ENCODE results near the gene RYR2.
"Not testable (repeated sequence)": the region's sequence is repeated elsewhere in the genome, so short reads cannot be mapped to it uniquely, and the experiment has no call there.

Gene RYR2

DNA sequence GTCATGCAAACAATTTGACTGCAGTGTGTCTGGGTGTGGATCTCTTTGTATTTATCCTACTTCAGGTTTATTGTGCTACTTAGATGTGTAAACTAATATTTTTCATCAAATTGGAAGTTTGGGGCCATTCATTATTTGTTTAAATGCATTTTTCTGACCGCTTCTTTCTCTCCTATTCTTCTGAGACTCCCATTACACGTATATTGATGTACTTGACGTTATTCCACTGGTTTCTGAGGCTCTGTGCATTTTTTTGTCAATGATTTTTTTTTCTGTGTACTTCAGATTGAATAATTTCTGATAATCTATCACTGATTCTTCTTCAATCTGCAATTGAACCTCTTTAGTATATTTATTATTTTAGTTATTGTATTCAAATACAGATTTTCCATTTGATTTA is 276.8 kb downstream of the RYR2 start:
- in situ Hi-C loops (cut with MboI; ENCODE audit: low sequenced_read_pairs): no loop called here

DNA sequence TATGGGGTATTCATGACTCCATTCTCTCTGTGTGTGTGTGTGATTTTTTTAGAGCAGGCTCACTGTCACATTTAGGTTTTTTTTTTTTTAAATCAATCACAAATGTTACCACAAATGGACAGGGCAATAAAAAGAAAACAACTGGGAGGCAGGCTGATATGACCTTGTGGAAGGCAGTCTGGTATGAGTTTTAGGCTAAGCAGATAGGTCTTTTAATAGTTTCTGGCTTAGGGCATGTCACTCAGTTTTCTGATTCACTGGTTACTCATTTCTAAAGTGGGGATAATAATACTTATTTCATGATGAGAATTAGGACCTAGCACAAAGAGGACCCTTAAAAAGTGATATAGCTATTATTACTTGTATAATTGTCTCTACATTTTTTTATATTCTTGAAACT is 278.9 kb downstream of the RYR2 start:
- in situ Hi-C loops (cut with MboI; ENCODE audit: low sequenced_read_pairs): no loop called here

DNA sequence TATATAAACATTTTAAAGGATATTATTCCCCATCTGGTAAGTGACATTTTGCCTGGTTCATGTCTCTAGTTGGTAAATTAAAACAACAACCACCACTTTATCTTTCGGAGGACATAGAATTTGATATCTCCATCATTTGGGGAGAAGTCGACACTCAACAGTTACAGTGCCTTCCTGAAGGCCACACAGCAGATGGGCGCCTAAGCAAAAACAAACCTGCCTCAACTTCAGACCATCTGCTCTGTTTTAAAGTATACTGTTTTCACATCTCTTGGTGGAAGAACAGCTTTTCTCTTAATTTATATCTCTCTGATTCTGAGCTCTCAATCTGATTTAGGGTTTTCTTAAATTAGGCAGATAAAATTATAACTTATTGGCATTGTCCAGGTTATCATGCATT is 282.2 kb downstream of the RYR2 start:
- in situ Hi-C loops (cut with MboI; ENCODE audit: low sequenced_read_pairs): no loop called here

DNA sequence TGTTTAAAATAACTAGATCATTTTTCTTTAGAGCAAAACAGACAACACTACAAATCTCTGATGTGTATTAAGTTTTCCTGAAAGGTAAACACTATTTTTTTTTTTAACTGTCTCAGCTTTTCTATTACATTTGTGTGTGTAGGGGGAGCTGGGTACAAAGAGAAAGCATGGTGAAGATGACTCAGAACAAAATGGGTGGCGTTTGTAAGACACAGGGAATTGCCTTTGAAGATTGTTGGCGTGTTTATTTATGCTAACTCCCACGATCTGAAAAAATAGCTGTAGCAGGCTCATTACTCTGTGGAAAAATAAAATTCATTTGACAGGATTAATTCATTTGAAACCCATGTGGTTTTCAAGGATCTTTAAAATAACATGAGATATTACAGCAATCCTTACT is 285.1 kb downstream of the RYR2 start:
- in situ Hi-C loops (cut with MboI; ENCODE audit: low sequenced_read_pairs): no loop called here

DNA sequence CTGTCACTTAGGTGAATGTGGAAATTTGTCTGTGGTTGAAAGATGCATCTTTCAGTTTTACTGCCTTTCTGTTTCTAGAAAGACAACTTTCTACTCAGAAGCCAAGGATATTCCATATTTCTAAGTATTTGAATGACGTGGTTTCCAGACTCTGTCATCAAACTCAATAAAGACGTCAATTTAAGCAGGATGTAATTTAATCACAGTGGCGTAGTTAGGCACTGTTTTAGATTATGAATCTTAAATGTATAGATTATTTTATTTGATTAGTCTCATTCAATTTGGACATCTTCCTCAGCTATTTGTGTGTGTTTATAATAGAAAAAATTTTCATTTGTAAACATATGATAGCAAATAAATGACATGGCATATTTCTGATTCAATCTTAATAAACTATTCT is 298.9 kb downstream of the RYR2 start:
- in situ Hi-C loops (cut with MboI; ENCODE audit: low sequenced_read_pairs): no loop called here

DNA sequence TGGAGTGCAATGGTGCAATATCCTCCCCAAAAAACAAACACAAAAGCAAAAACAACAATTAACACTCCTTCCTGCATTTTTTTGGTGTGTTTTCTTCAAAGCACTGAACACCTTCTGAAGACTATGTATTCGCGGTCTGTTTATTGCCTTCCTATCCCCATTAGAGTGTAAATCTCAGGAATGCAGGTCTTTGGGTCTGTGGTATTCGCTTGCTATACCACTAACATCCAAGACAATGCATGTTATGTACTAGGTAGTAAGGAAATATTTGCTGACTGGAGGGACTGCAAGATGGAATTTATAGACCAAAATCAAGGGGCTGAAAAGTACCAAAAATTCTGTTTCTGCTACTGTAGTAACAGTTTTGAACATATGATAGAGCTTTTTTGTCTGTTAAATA is 299.4 kb downstream of the RYR2 start:
- in situ Hi-C loops (cut with MboI; ENCODE audit: low sequenced_read_pairs): no loop called here

DNA sequence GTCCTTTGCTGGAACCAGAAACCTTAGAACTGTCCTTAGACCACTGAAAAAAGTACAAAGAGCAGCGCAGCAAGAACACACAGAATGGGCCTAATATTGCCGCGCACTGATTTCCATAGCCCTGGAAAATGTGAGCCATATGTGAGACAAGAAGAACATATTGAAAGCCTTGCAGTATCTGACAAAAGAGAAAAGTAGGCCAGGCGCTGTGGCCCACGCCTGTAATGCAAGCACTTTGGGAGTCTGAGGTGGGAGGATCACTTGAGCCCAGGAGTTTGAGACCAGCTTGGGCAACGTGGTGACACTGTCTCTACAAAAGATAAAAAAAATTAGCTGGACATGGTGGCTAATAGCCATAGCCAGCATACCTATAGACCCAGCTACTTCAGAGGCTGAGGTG is 300.7 kb downstream of the RYR2 start:
- in situ Hi-C loops (cut with MboI; ENCODE audit: low sequenced_read_pairs): no loop called here

DNA sequence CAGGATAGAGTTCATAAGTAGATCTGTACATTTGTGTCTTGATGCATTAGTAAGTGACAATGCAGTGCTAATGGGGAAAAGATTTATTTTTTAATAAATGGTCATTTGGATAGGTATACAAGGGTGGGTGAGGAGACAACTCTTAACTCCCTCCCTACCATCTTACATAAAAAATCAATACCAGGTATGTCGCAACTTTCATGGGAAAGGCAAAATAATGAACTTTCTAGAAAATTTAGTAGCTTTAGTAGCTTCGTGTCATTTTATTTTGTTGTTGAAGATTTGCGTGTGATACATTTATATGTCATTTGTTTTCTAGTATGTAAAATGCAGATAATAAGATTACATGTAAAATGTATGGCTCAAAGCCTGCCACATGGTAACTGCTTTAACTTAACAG is 310.8 kb downstream of the RYR2 start:
- in situ Hi-C loops (cut with MboI; ENCODE audit: low sequenced_read_pairs): no loop called here

DNA sequence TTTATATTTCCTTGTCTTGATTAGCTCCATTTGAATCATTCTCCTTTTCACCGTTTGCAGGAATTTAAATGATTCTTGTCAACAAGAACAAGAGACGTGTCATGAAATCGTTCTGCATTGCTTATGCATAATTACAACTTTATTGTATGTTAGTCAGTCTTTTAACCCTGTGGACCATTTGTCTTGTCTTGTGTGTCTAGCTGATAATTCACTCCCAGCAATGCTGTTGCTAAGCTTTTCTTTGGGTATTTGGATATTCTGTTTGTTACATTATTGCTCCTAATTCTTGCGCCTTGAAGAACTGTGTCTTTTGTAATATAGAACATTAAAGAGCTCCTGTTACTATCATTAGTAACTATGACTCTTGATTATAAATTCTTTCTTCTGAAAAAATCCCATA is 311.9 kb downstream of the RYR2 start:
- in situ Hi-C loops (cut with MboI; ENCODE audit: low sequenced_read_pairs): no loop called here

DNA sequence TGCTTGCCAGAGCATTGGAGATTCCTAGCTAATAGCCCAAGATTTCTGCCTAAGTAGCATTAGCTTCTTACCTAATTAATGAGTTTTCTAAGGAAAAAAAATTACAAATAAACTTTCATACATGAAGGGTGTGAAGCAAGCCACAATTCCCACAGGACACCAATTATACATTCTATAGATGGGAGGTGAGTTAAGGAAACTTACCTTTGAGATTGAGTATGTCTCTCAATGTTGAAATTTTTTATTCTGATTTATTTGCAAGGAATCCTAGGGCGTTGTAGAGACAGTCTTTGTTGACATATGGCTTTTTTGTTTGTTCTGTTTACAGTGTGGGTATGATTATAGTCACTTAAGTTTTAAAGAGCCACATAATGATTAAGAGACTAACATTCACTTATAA is 313.0 kb downstream of the RYR2 start:
- in situ Hi-C loops (cut with MboI; ENCODE audit: low sequenced_read_pairs): no loop called here

DNA sequence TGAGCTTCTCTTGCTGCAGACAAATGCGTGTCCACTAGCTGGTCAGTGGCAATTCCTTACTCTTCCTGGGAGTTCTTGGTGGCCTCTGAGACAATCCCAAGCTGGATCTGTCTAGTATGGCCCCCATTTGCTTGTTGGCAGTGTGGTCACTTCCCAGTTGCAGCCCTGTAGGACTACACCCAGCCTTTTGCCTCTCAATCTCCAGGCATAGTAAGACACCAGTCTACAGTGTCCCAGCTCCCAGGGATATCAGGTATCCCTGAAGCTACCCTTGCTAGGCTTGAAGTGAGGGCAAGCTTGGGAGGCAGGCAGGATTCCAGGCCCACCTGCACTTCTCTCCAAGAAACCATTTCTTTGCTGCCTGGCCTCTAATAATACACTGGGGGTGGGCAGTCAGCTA is 316.6 kb downstream of the RYR2 start:
- in situ Hi-C loops (cut with MboI; ENCODE audit: low sequenced_read_pairs): no loop called here

DNA sequence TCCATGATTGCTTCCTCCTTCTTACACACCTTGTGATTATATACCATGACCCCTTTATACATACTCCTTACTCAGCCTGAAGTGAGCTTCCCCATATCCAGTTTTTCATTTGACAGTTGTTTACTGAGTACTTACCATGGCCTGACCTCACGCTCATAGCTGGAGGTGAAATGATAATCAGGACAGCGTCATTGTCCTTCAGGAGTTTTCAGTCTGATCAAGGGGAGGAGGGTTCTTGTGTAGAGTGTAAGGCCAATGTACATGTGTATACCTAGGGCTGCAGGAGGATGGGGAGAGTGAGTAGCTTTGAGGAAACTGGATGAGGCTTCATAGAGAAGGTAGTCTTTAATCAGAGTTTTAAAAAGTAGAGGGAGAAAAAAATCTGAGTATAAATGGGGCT is 325.8 kb downstream of the RYR2 start:
- in situ Hi-C loops (cut with MboI; ENCODE audit: low sequenced_read_pairs): no loop called here

DNA sequence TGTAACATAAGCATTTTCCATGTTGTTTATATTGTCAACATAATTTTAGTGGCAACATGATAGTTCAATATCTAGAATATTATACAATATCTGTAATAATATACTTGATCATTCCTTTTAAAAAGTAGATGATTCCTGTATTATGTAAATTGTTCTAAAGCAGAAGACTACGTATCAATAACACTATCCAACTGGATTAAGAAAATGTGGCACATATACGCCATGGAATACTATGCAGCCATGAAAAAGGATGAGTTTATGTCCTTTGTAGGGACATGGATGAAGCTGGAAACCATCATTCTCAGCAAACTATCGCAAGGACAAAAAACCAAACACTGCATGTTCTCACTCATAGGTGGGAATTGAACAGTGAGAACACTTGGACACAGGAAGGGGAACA is 329.5 kb downstream of the RYR2 start:
- in situ Hi-C loops (cut with MboI; ENCODE audit: low sequenced_read_pairs): not testable (repeated sequence)

DNA sequence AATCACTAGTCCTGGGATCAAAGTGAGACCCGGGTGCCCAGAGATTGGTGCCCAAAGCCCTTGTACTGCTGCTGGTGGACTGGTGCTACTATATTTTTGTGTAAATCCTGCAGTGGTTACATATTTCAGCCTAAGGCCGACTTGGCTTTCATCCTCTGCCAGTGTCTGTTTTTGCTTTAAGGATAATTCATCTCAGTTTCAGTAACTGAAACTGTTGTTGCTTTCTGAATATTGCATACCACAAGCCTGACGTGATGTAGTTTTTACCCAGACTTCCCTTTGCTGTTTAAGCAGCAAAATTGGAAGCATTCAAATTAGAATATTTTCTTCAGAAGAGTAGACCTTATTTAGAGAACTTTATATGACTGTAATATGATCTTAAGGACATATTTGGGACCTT is 341.8 kb downstream of the RYR2 start:
- in situ Hi-C loops (cut with MboI; ENCODE audit: low sequenced_read_pairs): loop anchor here (25.0 kb wide), 1 partner anchor 771 kb away; the partner anchor contains the start of gene HEATR1

DNA sequence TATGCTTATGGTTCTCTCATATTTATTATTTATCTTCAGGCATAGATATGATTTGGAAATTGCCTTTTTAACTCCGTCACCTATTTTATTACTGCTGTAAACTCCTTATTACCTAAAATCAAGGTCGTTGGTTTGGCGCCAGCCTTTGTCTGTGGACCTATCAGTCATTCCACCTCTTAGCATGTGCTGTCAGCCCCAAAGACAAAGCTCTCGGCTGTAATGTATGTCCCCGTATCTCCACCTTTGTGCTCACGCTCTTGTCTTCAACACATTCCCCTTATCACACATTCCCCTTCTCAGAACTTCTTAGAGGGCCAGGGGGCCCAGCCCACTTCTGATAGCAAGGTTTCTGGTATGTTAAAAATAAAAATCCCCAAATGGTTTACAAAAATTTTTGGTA is 342.2 kb downstream of the RYR2 start:
- in situ Hi-C loops (cut with MboI; ENCODE audit: low sequenced_read_pairs): loop anchor here (25.0 kb wide), 1 partner anchor 772 kb away; the partner anchor contains the start of gene HEATR1

DNA sequence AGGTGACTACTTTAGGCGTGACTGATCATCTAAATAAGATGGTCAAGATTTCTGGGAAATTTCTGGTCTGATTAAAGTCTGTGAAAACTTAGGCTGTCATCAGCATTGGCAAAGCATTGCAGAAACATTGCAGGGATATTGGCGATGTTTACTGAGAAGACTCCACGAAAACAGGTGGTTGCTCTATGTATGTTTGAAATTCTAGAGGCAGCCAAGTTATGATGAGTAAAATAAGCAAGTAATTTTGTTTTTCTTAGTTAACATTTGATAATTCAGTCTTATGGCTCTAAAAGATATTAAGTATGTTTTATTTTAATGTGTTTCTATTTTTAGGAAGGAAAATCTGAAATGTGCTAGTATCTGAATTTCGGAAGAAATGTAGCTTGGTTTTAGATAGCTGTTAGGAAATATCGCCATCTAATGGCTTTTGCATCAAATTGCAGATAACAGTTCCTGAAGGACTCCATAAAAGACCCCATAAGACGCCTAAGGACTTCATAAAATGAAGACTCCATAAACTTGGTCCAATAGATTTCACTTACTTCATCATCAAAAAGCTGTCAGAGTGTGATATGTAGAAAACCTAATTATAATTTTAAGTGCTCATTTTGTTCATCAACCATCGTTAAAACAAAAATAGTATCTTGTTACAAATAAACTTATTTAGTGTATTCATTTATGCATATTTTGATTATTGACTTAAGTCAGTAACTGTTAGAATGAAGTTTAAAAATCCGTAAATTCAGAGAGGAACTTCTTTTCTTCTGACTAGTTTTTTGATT is 344.6 kb downstream of the RYR2 start:
- in situ Hi-C loops (cut with MboI; ENCODE audit: low sequenced_read_pairs): loop anchor here (25.0 kb wide), 1 partner anchor 774 kb away; the partner anchor contains the start of gene HEATR1

DNA sequence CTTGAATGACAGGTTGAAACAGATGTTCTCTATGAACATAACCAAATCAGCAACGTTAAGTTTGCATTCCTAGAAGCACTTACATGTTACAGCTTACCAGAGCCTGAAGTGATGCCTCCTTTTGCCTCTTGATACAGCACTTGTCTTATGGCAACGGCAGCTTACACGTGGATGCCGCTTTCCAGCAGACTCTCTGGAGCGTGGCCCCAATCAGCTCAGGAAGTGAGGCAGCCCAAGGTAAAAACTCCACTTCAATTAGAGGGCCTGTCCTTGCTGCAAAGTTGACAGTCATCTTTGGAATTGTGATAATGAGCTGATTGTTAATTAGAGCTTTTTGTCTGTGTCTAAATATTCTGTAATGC is 345.1 kb downstream of the RYR2 start:
- in situ Hi-C loops (cut with MboI; ENCODE audit: low sequenced_read_pairs): loop anchor here (25.0 kb wide), 1 partner anchor 775 kb away; the partner anchor contains the start of gene HEATR1

DNA sequence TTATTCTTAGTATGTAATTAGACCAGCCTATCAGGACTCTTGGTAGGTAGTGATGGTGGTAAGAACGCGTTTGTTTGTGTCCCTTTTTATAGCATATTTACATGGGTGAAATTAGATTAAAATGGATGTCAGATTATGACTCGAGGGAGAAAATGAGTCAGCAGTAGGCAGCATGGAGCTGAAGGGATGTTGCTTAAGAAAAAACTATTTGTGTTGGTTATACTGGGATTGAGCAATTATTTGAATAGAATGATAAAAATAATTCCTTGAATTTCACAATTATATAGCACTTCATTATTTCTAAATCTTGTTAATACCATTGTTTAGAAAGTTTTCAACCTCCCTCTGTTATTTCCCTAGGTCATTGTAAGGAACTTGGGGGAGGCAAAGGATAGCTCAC is 348.8 kb downstream of the RYR2 start:
- in situ Hi-C loops (cut with MboI; ENCODE audit: low sequenced_read_pairs): loop anchor here (25.0 kb wide), 1 partner anchor 779 kb away; the partner anchor contains the start of gene HEATR1

DNA sequence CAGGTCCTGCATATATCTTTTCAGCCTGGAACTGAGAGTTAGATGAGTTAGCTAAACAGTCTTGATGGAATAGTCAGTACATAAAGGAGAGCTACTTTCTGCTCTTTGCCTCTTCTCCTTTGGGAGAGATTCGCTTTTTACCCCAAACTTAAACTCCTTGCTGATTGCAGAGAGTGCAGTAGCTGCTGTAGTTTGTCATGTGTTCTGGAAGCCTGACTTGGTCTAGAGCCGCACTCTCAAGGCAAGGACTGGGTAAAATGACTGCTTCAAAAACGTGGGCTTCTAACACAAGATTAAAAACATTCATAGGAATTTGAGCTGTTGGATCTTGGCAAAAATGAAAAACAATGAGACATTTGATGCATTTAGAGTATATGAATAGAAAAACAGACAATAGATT is 351.6 kb downstream of the RYR2 start:
- in situ Hi-C loops (cut with MboI; ENCODE audit: low sequenced_read_pairs): loop anchor here (25.0 kb wide), 1 partner anchor 781 kb away; the partner anchor contains the start of gene HEATR1

DNA sequence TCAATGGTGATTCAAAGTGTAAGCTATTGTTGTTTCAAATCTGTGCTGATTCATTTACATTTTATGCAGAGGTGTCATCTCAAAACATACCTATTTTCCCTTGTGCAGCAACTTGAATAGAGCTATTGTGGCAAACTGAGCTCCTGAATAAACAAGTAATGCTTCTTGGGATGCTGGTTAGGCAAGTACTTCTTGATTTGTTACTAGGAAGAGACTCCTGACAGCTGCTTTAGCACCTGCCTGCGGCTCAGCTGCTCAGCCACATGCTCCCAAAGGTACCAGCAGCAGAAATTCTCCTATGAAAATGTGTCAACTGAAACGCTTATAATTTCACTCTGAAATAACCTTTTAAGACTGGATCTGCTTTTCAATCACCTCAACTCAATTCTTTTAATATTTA is 352.3 kb downstream of the RYR2 start:
- in situ Hi-C loops (cut with MboI; ENCODE audit: low sequenced_read_pairs): loop anchor here (25.0 kb wide), 1 partner anchor 782 kb away; the partner anchor contains the start of gene HEATR1

DNA sequence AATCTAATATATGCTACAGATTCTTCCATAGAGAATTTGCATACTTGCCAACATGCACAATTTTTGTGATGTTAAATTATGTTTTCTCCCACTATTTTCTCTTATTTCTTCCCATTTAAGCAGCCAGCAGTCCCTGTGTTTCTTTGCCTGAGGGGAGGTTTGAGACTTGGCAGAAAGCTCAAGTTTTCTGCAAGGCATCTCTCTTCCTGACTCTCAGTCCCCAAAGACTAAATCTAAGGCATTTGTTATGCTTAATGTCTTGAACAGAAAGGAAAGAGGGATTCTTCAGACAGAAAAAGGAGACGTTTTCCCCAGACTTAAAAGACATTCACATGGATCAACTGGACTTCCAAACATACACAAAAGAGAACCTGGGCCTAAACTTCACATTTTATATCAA is 354.4 kb downstream of the RYR2 start:
- in situ Hi-C loops (cut with MboI; ENCODE audit: low sequenced_read_pairs): loop anchor here (25.0 kb wide), 1 partner anchor 784 kb away; the partner anchor contains the start of gene HEATR1

DNA sequence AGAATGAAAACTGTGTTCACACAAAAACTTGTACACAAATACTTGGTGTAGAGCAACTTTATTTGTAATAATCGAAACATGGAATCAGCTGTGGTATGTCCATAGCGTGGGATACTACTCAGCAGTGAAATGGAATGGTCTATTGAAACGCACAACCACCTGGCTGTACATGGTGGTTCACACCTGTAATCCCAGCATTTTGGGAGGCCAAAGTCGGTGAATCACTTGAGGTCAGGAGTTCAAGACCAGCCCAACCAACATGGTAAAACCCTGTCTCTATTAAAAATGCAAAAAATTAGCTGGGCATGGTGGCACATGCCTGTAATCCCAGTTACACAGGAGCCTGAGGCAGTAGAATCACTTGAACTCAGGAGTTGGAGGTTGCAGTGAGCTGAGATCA is 356.8 kb downstream of the RYR2 start:
- in situ Hi-C loops (cut with MboI; ENCODE audit: low sequenced_read_pairs): loop anchor here (25.0 kb wide), 1 partner anchor 786 kb away; the partner anchor contains the start of gene HEATR1

DNA sequence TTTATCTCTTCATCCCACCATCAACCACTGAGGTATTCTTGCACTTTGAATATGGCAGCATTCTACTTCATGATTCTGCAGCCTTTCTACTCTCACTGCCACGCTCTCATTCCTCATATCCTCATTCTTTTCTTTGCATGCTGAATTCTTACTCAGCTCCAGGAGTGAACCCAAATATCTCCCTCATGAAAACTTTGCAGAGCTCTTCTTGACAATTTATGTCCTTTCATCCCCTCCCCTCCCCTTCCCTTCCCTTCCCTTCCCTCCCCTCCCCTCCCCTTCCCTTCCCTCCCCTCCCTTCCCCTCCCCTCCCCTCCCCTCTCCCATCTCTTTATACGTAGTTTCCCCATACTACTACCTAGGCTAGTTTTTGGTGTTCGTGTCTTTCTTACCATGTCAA is 363.9 kb downstream of the RYR2 start:
- in situ Hi-C loops (cut with MboI; ENCODE audit: low sequenced_read_pairs): no loop called here

All from HL-60/S4 treated with phorbol 12-myristate 13-acetate at 8.2 ng/mL for 4 days and 3 days (cell line).